ENCODE data around the gene SPON2.
"Not testable (repeated sequence)": the region's sequence is repeated elsewhere in the genome, so short reads cannot be mapped to it uniquely, and the experiment has no call there.

The SPON2 gene

DNA sequence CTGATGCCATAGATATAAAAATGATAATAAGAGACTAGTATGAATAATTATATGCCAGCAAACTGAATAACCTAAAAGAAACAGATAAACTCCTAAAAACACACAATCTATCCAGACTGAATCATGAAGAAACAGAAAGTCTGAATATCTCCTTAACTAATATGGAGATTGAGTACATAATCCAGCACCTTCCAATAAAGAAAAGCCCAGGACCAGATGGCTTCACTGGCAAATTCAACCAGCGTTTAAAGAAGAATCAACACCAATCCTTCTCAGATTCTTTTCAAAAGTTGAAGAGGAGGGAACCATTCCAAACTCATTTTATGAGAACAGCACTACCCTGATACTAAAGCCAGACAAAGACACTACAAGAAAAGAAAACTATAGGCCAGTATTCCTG, 32.5 kb downstream of the SPON2 start:
- DNase-seq: no peak

DNA sequence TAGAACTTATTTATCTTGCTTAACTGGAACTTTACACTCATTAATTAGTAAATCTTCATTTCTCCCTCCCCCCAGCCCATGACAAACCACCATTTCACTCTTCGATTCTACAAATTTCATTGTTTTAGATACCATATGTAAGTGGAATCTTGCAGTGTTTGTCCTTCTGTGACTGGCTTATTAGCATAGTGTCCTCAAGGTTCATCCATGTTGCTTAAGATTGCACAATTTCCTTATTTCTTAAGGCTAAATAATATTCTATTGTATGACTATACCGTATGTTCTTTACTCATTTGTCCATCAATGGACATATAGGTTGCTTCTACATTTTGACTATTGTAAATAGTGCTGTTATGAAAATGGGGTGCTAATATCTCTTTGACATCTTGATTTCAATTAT, 34.5 kb downstream of the SPON2 start:
- DNase-seq: no peak

DNA sequence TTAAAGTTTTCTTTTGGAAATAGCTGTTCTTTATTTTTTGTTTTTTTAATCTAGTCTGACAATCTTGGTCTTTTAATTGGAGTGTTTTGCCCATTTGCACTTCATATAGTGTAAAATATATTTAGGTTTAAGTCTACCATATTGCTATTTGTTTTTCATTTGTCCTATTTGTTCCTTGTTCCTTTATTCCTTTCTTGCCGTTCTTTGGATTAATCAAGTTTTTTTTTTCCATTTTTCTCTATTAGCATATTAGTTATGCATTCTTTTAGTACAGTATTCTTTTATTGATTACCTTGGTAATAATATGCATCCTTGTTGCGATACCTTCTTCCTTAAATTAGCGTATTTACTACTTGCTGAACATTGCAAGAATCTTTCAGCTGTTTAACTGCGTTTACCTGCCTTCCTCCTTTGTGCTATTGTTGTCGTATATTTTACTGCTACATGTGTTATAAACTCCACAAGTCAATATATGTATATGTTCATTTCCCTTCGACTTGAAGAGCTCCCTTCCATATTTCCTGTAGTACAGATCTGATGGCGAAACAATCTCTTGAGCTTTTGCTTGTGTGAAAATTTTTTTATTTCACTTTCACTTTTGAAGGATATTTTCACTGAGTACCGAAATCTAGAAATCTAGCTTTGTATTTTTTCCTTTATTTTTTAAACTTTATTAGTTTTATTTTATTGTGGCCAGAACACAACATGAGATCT, 35.2 kb downstream of the SPON2 start:
- no peak for DNase-seq

DNA sequence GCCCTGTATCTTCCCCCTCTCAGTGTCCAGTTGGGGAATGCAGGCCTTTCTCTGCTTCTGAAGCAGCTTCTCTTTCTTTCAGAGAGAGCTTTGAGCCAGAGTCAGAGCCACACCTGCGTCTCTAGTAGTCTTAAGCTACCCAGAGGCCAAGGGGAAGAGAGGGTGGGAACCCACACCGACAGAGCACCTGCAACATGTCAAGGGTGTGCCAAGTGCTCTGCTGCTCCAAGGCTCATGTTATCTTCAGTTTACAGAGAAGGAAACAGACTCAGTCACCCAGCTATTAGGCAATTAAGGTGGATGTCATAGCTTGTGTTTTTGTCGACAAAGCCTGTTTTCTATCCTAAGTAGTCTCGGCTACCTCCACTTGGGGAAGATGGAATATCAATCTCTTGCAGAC, 36.3 kb downstream of the SPON2 start:
- no peak for DNase-seq

DNA sequence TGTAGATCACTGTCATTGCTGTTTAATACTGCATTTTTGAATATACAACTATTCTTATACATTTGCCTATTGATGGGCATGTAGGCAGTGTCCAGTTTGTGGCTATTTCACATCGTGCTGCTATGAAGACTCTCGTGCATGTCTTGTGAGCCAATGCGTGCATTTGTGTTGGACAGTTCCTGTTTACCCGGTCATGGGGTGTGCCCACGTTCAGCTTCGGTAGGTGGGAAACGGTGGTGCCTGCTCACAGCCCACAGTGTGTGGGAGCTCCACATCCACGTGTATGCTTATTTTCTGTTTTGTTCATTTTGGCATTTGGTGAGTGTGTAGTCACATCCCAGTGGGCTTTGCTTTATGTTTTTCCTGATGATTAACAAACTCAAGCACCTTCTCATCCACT, 39.4 kb downstream of the SPON2 start:
- no peak for DNase-seq

DNA sequence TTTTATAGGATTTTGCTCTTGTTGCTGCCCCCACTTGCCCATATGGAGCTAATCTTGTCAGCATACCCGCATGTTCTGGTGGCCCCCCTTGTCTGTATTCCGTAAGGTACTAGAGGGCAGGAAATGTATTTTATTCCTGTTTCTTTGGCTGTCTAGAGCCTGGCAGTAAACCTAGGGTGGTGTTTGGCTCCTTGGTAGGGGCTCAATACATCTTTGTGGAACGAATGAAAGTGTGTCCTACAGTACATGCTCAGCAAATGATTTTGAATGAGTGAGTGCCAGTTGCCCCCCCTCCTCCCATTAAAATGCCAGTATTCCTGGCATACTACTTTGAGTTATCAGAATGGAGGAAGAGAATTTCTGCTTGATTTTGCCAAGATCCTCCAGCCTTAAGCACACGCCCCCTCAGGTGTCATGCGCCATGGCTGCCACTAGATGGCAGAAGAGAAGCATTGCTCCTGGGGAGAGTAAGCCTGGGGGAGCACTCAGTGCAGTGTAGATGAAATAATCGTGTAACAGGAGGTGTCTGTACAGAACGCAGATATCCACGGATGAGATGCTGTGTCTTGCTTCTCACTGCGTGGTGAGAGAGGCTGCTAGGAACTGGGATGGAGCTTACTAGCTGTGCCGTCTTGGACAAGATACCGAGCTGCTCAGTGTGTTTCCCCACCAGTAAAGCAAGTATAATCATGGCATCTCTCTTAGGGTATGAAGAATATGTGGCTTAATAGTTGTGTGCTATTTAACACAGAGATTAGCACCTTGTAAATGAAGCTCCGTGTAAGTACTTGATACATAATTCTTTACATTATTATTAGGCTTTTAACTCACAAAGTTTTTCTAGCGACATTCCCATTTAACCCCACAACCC, 41.8 kb downstream of the SPON2 start:
- DNase-seq: peak; percentile 69

DNA sequence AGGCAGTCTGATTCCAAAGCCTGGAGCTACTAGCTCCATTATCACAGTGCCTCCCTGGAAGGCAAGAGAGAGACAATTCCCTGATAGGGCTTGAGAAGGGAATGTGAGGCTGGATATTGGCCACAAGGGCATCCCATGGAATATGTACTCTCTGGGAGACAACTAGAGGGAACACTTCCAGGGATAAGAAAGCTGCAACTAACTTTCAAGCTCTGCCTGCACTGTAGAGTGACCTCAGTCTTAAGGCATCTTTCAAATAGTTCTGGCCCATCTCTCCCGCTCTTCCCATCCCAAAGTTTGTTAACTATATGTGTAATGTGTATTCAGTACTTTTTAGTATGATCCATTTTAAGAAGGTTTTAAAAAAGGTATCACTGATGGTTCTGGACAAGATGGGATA, 45.9 kb downstream of the SPON2 start:
- DNase-seq: no peak

DNA sequence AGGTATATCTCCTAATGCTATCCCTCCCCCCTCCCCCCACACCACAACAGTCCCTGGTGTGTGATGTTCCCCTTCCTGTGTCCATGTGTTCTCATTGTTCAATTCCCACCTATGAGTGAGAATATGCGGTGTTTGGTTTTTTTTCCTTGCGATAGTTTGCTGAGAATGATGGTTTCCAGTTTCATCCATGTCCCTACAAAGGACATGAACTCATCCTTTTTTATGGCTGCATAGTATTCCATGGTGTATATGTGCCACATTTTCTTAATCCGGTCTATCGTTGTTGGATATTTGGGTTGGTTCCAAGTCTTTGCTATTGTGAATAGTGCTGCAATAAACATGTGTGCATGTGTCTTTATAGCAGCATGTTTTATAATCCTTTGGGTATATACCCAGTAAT, 46.9 kb downstream of the SPON2 start:
- DNase-seq: not testable (repeated sequence)

DNA sequence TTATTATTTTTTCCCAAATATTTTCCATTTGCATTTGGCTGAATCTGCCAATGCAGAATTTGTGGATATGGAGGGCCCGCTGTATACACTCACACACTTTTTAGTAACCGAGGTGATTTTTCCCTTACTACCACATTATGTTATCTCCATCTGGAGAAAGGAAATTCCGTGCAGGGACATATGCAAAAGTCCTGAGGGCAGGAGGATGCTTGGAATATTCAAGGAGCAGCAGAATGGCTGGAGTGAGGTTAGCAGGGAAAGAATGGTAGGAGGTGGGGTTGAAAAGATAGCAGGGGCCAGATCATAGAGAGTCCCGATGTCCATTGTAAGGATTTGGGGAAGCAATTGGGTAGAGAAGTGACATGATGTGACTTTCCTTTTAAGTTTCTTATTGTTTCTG, 47.6 kb downstream of the SPON2 start:
- DNase-seq: no peak

DNA sequence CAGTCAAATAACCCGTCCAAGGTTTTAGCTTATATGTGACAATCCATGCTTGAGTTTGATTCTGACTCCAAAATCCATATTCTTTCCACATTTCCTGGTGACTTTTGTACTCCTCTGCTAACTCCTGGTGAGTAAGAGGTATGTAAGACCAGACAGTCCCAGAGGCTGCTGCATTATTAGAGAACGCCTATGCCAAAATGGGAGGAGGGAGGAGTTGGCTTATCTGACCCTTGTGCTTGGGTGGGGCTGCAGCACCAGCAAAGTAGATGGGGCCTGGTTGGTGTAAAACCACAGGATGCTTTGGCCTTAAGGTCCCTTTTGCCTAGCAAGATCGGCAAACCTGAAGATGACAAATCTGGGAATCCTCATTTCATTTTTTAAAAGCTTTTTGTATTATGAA, 49.9 kb downstream of the SPON2 start:
- no peak for DNase-seq
